Measurements from ENCODE around the gene PACS1. TPM values are rescaled to one million over a fixed set of nuclear protein-coding genes. Genes with fewer than 3 reads are reported as not detected.

The PACS1 gene
- total RNA-seq, 1 donor from 2014 or later = 86.9 TPM

GRCh38 chr11:66227700-66228099 lies 157.6 kb downstream of the PACS1 start:
- Mint-ChIP-seq H3K9me3 (ENCODE audit: unreplicated experiment) (no peaks in the 10 kb centered on the region), H3K27ac (ENCODE audit: unreplicated experiment) (no peak overlapping the region)

DNA sequence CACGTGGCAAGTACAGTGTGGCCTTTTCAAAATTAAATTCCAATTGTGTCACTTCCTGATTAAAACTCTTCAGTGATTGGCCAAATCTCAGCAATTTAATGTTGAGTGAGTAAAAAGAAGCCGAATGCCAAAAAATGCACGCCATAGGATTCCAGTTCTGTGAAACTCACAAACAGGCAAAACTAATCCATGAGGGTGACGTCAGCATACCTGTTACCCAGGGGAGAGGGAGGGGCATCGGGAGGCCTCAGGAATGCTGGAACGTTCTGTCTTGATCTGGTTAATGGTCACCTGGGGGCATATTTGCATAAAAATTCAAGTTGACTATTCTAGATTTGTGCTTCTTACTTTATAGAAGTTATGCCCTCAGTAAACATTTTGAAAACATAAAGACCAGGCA lies 158.4 kb downstream of the PACS1 start:
- Histone ChIP-seq H3K36me3 (ENCODE audit: insufficient read depth, low read length) (peaks cover 30% of the 10 kb centered on the region), H3K4me1 (ENCODE audit: insufficient read depth, low read length) (no peaks in the 10 kb centered on the region), H3K27me3 (ENCODE audit: insufficient read depth, low read length) (no peaks in the 10 kb centered on the region), H3K9me3 (ENCODE audit: insufficient read depth, low read depth, low read length) (no peaks in the 10 kb centered on the region), H3K4me2 (ENCODE audit: low read length) (no peak overlapping the region), H3K9ac (ENCODE audit: low read length) (no peak overlapping the region), H3K27ac (ENCODE audit: low read depth, low read length) (no peak overlapping the region), H3K79me2 (ENCODE audit: insufficient read depth, low read length) (no peaks in the 10 kb centered on the region), H2AFZ (ENCODE audit: low read depth, low read length) (no peak overlapping the region), H4K20me1 (ENCODE audit: insufficient read depth, low read length) (no peaks in the 10 kb centered on the region), H3K4me3 (ENCODE audit: insufficient read depth, low read depth, low read length) (no peak overlapping the region)
- FAIRE-seq (no peak), DNase-seq (ENCODE audit: low read depth) (no peak)
- no peaks in the 10 kb centered on the region for H3K9me3 Mint-ChIP-seq (ENCODE audit: unreplicated experiment)
- TF ChIP-seq, protein P1, sequence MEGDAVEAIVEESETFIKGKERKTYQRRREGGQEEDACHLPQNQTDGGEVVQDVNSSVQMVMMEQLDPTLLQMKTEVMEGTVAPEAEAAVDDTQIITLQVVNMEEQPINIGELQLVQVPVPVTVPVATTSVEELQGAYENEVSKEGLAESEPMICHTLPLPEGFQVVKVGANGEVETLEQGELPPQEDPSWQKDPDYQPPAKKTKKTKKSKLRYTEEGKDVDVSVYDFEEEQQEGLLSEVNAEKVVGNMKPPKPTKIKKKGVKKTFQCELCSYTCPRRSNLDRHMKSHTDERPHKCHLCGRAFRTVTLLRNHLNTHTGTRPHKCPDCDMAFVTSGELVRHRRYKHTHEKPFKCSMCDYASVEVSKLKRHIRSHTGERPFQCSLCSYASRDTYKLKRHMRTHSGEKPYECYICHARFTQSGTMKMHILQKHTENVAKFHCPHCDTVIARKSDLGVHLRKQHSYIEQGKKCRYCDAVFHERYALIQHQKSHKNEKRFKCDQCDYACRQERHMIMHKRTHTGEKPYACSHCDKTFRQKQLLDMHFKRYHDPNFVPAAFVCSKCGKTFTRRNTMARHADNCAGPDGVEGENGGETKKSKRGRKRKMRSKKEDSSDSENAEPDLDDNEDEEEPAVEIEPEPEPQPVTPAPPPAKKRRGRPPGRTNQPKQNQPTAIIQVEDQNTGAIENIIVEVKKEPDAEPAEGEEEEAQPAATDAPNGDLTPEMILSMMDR (IDR thresholded peaks at IDR 0.05; ENCODE audit: insufficient read depth, low read depth, low read length) = no peak
- no peak for TF ChIP-seq EZH2 (IDR thresholded peaks at IDR 0.05; ENCODE audit: insufficient read depth, low read length)
- H3K27ac Mint-ChIP-seq (ENCODE audit: unreplicated experiment) = no peak overlapping the region
- no peaks in the 10 kb centered on the region for H3K4me1 Mint-ChIP-seq (ENCODE audit: low read depth, unreplicated experiment)
- no peak overlapping the region for H3K4me3 Mint-ChIP-seq (ENCODE audit: unreplicated experiment)
- H3K36me3 Mint-ChIP-seq (ENCODE audit: low read depth, unreplicated experiment) = peaks cover 24% of the 10 kb centered on the region
- peaks cover 2% of the 10 kb centered on the region for H3K27me3 Mint-ChIP-seq (ENCODE audit: low read depth, unreplicated experiment)

More at GRCh38 chr11:66227700-66228099, 157.6 kb downstream of the PACS1 start:
- Histone ChIP-seq H3K79me2 (ENCODE audit: insufficient read depth, low read length) (no peaks in the 10 kb centered on the region), H3K9me3 (ENCODE audit: insufficient read depth, low read depth, low read length) (no peaks in the 10 kb centered on the region), H3K9ac (ENCODE audit: low read length) (no peak overlapping the region), H3K4me1 (ENCODE audit: insufficient read depth, low read length) (no peaks in the 10 kb centered on the region), H3K36me3 (ENCODE audit: insufficient read depth, low read length) (peaks cover 27% of the 10 kb centered on the region), H3K4me2 (ENCODE audit: low read length) (no peak overlapping the region), H3K27me3 (ENCODE audit: insufficient read depth, low read length) (no peaks in the 10 kb centered on the region), H3K4me3 (ENCODE audit: insufficient read depth, low read depth, low read length) (no peak overlapping the region), H4K20me1 (ENCODE audit: insufficient read depth, low read length) (no peaks in the 10 kb centered on the region), H2AFZ (ENCODE audit: low read depth, low read length) (no peak overlapping the region), H3K27ac (ENCODE audit: low read depth, low read length) (no peak overlapping the region)
- Mint-ChIP-seq H3K27me3 (ENCODE audit: low read depth, unreplicated experiment) (no peaks in the 10 kb centered on the region), H3K36me3 (ENCODE audit: low read depth, unreplicated experiment) (peaks cover 16% of the 10 kb centered on the region), H3K4me3 (ENCODE audit: unreplicated experiment) (no peak overlapping the region), H3K4me1 (ENCODE audit: low read depth, unreplicated experiment) (no peaks in the 10 kb centered on the region)
- no peak for FAIRE-seq
- DNase-seq (ENCODE audit: low read depth) = no peak
- TF ChIP-seq, protein P1 (IDR thresholded peaks at IDR 0.05; ENCODE audit: insufficient read depth, low read depth, low read length) = no peak
- no peak for TF ChIP-seq EZH2 (IDR thresholded peaks at IDR 0.05; ENCODE audit: insufficient read depth, low read length)

GRCh38 chr11:66230156-66230555 lies 160.1 kb downstream of the PACS1 start:
- peaks cover 24% of the 10 kb centered on the region for H3K36me3 ChIP-seq (ENCODE audit: insufficient read depth, low read length)
- H3K27ac Mint-ChIP-seq (ENCODE audit: unreplicated experiment) = no peak overlapping the region
- FAIRE-seq (no peak), DNase-seq (ENCODE audit: low read depth) (no peak)
- H3K4me2 ChIP-seq (ENCODE audit: low read length) = no peak overlapping the region
- H3K27ac ChIP-seq (ENCODE audit: low read depth, low read length) = no peak overlapping the region
- H3K9me3 Mint-ChIP-seq (ENCODE audit: unreplicated experiment) = no peaks in the 10 kb centered on the region
- H3K27me3 ChIP-seq (ENCODE audit: insufficient read depth, low read length) = no peaks in the 10 kb centered on the region
- no peaks in the 10 kb centered on the region for H4K20me1 ChIP-seq (ENCODE audit: insufficient read depth, low read length)
- TF ChIP-seq, protein P1 (IDR thresholded peaks at IDR 0.05; ENCODE audit: insufficient read depth, low read depth, low read length) = no peak
- no peak for TF ChIP-seq EZH2 (IDR thresholded peaks at IDR 0.05; ENCODE audit: insufficient read depth, low read length)
- no peak overlapping the region for H3K4me3 Mint-ChIP-seq (ENCODE audit: unreplicated experiment)
- H3K36me3 Mint-ChIP-seq (ENCODE audit: low read depth, unreplicated experiment) = peaks cover 33% of the 10 kb centered on the region
- H3K27me3 Mint-ChIP-seq (ENCODE audit: low read depth, unreplicated experiment) = peaks cover 2% of the 10 kb centered on the region
- no peaks in the 10 kb centered on the region for H3K9me3 ChIP-seq (ENCODE audit: insufficient read depth, low read depth, low read length)
- H3K9ac ChIP-seq (ENCODE audit: low read length) = no peak overlapping the region
- H2AFZ ChIP-seq (ENCODE audit: low read depth, low read length) = no peak overlapping the region
- no peak overlapping the region for H3K4me3 ChIP-seq (ENCODE audit: insufficient read depth, low read depth, low read length)
- no peaks in the 10 kb centered on the region for H3K4me1 ChIP-seq (ENCODE audit: insufficient read depth, low read length)
- no peaks in the 10 kb centered on the region for H3K4me1 Mint-ChIP-seq (ENCODE audit: low read depth, unreplicated experiment)
- H3K79me2 ChIP-seq (ENCODE audit: insufficient read depth, low read length) = no peaks in the 10 kb centered on the region

Measured in astrocyte (in vitro differentiated cells and primary cell).